HG02870 (cell line): ENCODE data around the gene POM121.
"Not testable (repeated sequence)": the region's sequence is repeated elsewhere in the genome, so short reads cannot be mapped to it uniquely, and the experiment has no call there.

Experiments
- ATAC-seq: cut with Tn5 transposase; IDR thresholded peaks from one replicate; pipeline ENCODE4 v1.9.1; 2021; ENCODE audit warnings: mild to moderate bottlenecking, moderate library complexity; ENCODE audit not compliant: unreplicated experiment

The POM121 gene

DNA sequence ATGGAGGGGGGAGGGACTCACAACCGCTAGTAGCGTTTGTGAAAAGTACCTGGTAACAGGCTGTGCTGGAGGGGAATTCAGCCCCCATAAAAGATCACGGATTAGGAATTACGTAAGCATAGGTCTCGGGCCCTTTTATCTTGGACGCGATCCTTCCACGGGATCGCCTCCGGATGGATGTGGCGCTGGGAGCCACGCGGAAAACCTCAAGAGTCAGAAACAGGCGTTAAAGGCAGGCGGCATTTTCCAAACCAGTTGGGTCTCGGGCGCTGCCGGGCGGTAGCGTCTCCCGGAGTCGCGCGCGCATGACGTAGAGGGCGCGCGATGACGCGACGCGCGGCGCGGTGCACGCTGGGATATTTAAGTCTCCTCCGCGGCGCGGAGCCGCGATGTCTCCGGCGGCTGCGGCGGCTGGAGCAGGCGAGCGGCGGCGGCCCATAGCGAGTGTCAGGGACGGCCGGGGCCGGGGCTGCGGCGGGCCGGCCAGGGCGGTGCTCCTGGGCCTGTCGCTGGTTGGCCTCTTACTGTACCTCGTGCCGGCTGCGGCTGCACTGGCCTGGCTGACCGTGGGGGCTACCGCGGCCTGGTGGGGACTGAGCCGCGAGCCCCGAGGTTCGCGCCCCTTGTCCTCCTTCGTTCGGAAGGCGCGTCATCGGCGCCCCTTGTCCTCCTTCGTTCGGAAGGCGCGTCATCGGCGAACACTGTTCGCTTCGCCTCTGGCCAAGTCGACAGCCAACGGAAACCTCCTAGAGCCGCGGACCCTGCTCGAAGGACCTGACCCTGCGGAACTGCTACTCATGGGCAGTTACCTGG lies at the start of gene POM121:
Gene POM121, plus strand, starts transcription at position 363 of the 813 bp plus-strand sequence. Its CDS starts 27 bp downstream, at position 390.
- ATAC-seq: peak; percentile 75

DNA sequence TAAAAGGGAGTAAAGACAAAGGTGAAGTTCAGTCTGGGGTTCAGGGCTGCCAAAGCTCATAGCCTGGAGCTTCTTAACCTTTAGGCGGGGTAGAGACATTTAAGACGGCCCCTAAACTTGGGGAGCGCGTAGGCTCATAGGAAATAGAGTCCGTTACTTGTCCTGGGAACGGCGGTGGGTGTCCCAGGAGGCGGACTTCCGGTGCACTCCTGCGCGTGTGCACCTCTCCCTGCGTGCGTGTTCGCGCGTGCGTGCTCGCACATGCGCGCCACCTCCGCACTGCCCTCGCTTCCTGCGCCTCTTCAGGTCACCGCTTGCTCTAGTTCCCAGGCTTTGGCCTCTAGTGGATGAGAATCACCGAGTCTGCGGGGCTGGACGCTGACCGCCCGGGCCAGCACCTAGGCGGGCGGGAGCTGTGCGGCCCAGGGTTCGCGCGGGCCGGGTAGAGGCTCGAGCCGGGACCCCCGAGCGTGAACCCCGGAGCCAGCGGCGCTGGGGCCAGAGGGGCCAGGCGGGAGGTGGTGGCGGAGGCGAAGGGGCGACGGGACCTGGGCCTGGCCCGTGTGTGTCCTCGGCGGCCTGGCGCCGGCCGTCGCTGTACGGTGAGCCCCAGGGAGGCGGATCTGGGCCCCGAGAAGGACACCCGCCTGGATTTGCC lies 45.7 kb upstream of the POM121 start:
- ATAC-seq: peak; percentile 98

DNA sequence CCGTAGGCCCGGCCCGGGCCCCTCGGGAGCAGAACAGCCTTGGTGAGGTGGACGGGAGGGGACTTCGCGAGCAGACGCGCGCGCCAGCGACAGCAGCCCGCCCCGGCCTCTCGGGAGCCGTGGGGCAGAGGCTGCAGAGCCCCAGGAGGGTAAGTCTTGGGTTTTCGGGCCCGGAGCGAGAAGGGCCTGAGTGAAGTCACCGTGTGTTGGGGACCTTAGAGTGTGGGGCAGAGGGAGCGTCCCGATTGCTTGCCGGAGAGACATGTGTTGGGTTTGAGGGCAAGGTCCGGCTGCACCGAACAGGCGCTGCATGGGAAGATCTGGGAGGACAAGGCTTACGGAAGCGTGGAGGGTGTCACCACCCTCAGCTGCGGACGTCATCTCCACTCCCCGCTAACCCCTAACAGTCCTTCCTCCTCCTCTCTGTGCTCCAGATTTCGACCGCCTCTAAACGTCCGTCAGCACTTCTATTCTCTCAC lies 45.1 kb upstream of the POM121 start:
- ATAC-seq: not testable (repeated sequence)

DNA sequence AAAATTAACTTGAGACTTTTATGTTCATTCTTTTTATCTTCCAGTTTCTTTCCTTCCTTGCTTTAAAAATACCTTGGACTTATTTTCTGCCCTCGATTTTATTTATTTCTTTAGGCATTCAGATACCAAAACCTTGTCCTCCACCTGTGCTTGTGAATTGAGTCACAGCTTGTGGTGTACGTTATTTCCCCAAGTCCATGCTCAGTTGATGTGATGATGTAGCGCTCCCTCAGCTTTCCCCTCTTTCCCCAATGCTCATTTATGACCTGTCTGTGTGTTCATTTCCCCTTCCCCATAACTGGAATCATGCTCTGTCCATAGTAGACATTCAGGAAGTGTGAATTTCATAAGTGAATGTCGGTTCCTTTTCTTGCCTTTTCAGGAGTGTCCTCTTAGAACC lies 33.1 kb upstream of the POM121 start:
- peak; percentile 50 for ATAC-seq

DNA sequence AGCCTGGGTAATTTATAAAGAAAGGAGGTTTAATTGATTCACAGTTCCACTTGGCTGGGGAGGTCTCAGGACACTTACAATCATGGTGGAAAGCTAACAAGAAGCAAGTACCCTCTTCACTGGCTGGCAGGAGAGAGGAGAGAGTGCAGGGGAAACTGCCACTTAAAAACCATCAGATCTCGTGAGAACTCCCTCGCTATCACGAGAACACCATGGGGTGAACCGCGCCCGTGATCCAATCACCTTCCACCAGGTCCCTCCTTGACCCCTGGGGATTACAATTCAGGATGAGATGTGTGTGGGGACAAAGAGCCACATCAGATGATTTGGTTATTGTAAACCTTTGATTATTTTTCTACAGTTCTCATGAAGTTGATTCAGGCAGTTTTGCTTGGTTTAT lies 20.2 kb upstream of the POM121 start:
- not testable (repeated sequence) for ATAC-seq

DNA sequence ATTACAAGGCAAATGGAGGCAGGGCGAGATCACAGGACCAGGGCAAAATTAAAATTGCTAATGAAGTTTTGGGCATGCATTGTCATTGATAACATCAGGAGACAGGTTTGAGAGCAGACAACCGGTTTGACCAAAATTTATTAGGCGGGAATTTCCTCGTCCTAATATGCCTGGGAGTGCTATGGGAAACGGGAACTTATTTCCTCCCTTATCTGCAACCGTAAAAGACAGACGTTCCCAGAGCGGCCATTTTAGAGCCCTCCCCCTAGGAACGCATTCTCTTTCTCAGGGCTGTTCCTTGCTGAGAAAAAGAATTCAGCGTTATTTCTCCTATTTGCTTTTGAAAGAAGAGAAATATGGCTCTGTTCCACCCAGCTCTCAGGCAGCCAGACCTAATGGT lies 16.5 kb upstream of the POM121 start:
- not testable (repeated sequence) for ATAC-seq

DNA sequence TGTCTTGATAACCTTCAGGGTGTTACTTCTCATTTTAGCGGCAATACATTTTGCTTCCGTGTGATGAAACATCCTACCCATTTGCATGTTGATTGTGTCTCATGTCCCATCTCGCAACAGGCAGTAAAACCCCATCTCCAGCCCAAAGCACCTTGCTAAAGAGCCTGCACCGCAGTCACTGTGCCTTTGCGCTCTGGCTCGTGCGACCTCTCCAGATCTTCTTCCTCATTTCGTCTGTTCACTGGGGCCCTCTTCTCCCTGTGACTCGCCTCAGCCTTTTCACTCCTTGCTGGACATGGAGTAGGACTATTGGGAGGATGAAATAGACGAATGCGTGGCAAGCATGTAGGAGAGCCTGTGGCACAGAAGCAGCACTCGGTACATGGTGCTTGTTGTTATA lies 13.5 kb upstream of the POM121 start:
- ATAC-seq: not testable (repeated sequence)

DNA sequence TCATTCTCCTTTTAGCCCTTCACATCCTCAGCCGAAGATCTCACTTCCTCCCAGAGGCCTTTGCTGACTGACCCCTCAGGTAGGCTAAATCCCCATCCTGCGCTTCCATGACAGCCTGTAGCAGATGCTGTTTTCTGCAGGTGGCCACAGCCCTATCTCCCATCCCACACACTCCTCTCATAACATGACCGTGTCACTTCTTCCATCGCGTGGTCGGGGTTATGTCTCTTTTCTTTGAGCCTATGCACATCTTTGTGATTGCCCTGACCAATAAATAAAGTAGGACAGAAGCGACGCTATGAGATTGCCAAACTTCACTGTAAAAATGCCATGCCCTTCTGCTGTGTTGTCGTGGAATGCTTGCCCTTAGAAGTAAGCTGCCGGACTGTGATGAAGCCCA lies 11.1 kb upstream of the POM121 start:
- ATAC-seq: not testable (repeated sequence)

DNA sequence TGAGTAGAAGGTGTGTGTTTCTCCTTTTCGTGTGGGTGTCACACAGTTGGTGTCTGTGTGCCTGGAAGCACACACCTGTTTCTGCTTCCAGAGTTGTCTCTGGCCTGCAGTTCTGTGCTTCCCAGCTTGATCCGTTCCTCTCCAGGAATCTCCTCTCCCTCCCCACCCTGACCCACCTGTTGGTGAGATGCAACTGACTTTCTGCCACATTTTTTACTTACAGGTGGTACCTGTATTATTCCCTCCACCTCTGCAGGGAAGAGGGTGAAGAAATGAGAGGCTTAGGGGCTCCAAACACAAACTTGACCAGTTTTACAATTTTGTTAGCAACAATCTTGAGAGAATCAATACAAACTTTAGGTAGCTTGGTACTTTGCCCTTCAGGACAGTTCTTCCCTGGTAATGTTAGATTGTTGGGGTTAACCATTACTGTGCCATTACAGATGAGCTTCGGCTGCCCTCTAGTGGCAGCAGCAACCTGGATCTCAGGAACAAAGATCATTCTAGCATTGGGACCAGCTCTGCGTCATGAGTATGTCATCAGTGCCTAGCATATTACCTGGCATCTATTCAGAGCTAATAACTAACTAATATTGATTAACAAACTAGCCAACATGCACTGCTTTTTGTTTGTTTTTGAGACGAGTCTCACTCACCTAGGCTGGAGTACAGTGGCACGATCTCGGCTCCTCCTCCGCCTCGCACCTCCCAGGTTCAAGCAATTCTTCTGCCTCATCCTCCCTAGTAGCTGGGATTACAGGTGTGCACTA lies 10.0 kb upstream of the POM121 start:
- peak; percentile 76 for ATAC-seq

DNA sequence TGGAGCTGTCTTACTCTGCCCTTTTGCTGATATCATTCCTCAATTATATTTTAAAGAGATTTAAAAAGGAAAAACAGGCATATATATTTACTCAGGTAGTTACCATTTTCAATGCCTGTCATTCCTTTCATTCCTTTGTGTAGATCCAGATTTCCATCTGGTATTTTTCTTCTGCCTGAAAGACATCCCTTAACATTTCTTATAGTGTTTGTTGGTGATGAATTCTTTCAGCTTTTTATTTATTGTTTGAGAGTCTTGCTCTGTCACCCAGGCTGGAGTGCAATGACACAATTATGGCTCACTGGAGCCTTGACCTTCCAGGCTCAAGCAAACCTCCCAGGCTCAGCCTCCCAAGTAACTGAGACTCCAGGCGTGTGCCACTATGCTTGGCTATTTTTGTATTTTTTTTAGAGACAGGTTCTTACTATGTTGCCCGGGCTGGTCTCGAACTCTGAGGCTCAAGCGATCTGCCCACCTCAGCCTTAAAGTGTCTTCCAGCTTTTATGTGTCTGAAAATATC lies 5.6 kb upstream of the POM121 start:
- no peak for ATAC-seq

DNA sequence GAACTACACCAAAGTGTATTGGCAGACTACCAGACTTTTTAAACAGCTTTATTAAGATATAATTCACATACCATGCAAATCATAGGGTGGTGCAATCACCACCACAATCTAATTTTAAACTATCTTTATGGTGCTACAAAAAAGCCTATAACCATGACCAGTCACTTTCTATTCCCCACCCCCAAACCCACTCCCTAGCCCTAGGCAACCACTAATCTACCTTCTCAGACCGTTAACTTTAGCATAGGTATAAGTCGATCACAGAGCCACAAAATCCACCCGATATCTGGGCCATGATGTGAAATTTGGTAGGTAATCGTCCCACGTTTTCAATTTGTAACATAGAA lies 536 bp upstream of the POM121 start:
- peak; percentile 27 for ATAC-seq

DNA sequence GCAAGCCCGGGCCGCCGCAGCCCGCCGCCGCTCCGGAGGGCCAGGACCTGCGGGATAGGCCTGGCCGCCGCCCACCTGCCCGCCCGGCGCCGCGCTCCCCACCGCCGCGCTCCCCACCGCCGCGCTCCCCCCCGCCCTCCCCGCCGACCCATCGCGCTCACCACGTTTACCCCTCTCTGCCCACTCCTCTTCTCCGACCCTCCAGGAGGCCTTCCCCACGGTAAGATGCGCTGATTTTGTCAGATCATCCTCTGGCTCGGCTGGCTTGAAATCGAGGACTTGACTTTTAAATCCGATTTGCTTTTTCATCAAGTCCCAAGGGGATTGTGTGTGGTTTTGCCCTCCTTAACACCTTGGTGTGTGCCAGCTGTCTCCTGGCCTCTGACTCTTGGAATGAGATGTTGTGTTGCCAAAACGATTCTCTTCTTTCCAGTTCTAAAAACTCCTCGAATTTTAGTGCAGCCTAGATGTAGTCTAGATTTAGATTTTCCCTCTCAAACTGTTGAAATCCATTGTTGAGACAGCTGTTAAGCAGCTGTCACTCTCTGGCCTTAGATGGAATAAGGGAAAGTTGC lies 738 bp downstream of the POM121 start:
- ATAC-seq: no peak

DNA sequence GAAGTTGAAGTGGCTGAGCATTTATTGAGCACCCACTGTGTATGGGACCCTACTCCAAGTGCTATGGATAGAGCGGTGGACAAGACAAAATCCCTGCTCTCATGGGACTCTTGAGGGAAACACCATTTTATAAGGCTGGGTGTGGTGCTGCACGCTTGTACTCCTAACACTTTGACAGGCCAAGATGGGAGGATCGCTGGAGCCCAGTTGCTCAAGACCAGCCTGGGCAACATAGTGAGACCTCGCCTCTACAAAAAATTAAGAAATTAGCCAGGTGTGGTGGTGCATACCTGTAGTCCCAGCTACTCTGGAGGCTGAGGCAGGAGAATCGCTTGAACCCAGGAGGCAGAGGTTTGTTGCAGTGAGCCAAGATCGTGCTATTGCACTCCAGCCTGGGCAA lies 2.9 kb downstream of the POM121 start:
- not testable (repeated sequence) for ATAC-seq

DNA sequence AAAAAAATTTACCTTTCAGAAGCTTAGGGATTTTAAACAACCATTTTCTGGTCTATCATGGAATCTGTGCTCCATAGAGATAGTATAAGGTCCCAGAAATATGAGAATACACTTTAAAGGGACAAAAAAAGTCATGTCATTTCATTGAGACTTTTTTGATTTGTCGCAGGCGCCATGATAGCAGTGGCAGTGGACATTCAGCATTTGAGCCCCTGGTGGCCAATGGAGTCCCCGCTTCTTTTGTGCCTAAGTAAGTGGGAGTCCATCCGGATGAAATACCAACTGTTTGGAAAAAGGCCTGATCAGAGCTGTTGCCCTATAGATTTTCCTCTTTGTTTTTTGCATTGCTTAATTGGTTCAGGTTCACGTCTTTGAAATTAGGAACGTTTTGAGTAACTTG lies 3.3 kb downstream of the POM121 start:
- not testable (repeated sequence) for ATAC-seq

DNA sequence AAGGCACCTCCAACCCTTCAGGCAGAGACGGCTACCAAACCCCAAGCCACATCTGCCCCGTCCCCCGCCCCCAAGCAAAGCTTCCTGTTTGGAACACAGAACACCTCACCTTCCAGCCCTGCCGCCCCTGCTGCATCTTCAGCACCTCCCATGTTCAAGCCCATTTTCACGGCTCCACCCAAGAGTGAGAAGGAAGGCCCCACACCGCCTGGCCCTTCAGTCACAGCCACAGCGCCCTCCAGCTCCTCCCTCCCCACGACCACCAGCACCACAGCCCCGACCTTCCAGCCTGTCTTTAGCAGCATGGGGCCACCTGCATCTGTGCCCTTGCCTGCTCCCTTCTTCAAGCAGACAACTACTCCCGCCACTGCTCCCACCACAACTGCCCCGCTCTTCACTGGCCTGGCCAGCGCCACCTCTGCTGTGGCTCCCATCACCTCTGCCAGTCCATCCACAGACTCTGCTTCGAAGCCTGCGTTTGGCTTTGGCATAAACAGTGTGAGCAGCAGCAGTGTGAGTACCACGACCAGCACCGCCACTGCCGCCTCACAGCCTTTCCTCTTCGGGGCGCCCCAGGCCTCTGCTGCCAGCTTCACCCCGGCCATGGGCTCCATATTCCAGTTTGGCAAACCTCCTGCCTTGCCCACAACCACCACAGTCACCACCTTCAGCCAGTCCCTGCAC lies 17.3 kb downstream of the POM121 start:
- not testable (repeated sequence) for ATAC-seq

DNA sequence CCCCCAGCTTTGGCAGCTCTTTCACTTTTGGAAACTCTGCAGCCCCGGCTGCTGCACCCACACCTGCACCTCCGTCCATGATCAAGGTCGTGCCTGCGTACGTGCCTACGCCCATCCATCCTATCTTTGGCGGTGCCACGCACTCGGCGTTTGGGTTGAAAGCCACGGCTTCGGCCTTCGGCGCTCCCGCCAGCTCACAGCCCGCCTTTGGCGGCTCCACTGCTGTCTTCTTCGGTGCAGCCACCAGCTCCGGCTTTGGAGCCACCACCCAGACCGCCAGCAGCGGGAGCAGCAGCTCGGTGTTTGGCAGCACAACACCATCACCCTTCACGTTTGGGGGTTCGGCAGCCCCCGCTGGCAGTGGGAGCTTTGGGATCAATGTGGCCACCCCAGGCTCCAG lies 18.1 kb downstream of the POM121 start:
- ATAC-seq: not testable (repeated sequence)

DNA sequence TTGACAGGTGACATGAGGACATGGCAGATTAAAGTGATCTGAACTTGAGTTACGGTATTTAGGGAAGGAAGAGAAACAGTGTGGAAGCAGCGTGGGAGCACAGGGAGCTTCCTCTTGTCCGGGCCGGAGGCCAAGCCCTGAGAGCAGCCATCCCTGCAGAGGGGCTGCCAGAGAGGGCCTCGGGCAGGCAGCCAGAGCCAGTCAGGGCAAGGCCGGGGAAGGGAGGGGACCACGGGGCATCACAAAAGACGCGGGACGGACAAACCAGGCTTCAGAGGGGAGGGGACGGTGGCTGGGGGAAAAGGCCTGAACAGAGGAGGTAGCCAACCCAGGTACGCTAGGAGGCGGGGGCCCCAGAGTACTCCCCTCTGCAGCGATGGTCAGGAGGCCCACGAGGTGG lies 20.0 kb downstream of the POM121 start:
- not testable (repeated sequence) for ATAC-seq

DNA sequence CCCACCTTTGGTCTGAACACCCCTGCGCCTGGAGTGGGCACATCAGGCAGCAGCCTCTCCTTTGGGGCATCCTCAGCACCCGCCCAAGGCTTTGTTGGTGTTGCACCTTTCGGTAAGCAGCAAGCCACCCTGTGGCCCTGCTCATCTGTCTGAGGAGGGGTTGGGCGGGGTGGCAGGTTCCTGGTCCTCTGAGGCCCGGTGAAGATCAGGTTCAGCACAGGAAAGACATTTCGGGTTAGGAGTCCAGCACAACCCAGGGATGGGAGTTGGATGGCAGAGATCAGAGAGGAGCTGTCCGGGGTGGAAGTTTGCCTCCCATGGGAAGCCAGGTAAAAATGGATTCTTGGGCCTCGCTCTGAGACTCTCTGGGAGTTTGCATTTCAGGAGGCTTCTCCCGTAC lies 20.7 kb downstream of the POM121 start:
- ATAC-seq: not testable (repeated sequence)

DNA sequence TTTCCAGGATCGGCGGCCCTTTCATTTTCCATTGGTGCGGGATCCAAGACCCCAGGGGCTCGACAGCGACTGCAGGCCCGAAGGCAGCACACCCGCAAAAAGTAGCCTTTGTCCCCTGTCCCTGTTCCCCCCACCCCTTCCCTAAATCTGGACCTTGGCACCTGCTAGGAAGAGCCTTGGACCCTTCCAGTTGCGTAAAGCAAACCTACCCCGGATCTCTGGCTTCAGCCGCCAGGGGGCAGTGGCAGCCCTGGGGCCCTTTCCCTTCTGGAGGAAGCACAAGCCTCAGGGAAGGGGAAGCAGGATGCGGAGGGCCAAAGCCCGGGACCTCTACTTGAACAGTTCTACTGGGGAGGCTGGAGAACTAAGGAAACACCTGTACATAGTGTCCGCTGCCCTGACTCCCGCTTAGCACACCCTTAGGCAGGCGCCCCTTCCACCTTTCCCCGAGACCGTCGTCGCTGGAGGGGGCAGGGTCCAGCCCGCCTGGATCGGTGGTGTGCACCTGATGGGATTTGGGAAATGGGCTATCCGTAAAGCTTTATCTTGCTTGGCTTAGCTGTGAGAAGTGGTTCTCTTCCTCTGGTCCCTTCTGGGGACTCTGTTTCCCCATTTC lies 21.3 kb downstream of the POM121 start:
- not testable (repeated sequence) for ATAC-seq

DNA sequence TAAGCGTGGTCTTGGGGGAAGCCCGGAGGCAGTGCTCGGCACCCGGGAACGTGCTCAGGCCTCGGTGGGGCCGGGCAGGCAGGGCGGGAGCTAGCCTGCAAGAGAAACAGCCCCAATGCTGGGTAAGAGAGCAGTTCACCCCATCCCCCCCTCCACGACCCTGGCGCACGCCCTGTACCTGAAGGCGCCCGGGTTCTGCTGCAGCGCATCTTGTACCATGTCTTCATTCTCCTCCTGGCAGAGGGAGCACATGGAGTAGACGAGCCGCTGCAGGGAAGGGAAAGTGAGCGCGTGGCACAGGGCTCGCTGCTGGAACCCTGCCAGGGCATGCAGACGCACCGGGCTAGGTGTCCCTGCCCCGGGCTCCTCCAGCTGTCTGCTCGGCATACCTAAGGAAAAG lies 23.8 kb downstream of the POM121 start:
- ATAC-seq: not testable (repeated sequence)
